Lung (tissue), 12 donors: ENCODE results near the gene ECHS1. TPM values are rescaled to one million over a fixed set of nuclear protein-coding genes. Genes with fewer than 3 reads are reported as not detected.
"Not testable (repeated sequence)": the region's sequence is repeated elsewhere in the genome, so short reads cannot be mapped to it uniquely, and the experiment has no call there.

Experiments
- ATAC-seq: fragments of 200-7000 bp; cut with Tn5 transposase; one replicate; pipeline ENCODE4 v1.9.1; 2020; ENCODE audit warnings: moderate number of reproducible peaks; ENCODE audit not compliant: insufficient read depth, low FRiP score
- DNase-seq, 3 donors: peaks; one replicate each; pipeline ENCODE4 v3.0.0-alpha.2; 2013 to 2017
- H3K27ac ChIP-seq, 2 donors: one replicate each; pipeline ENCODE4 v1.5.1; 2013; ENCODE audit warnings: mild to moderate bottlenecking in 2 of 2, moderate library complexity in 2 of 2, control low read depth in 1 of 2, inconsistent platforms in 1 of 2, low read depth in 1 of 2, low read length in 1 of 2
- H3K27me3 ChIP-seq, 3 donors: one replicate each; pipeline ENCODE4 v1.5.1; 2013; ENCODE audit warnings: low read length in 2 of 3; ENCODE audit not compliant: control insufficient read depth in 3 of 3, insufficient read depth in 3 of 3
- H3K36me3 ChIP-seq, 4 donors: one replicate each; pipeline ENCODE4 v1.5.1; 2013; ENCODE audit warnings: low read length in 4 of 4, mild to moderate bottlenecking in 1 of 4, moderate library complexity in 1 of 4; ENCODE audit not compliant: control insufficient read depth in 4 of 4, insufficient read depth in 4 of 4
- H3K4me1 ChIP-seq, 5 donors: one replicate each; pipeline ENCODE4 v1.5.1; 2013; ENCODE audit warnings: low read length in 5 of 5, mild to moderate bottlenecking in 2 of 5, moderate library complexity in 1 of 5; ENCODE audit not compliant: control insufficient read depth in 5 of 5, insufficient read depth in 5 of 5
- H3K4me3 ChIP-seq: one replicate; pipeline ENCODE4 v1.5.1; 2013; ENCODE audit warnings: mild to moderate bottlenecking, control low read depth, moderate library complexity
- H3K9ac ChIP-seq, 2 donors: one replicate each; pipeline ENCODE4 v1.5.1; 2013; ENCODE audit warnings: low read length in 2 of 2, control low read depth in 1 of 2; ENCODE audit not compliant: insufficient read depth in 1 of 2
- H3K9me3 ChIP-seq, 4 donors: one replicate each; pipeline ENCODE4 v1.5.1; 2013; ENCODE audit warnings: low read length in 3 of 4, mild to moderate bottlenecking in 1 of 4, moderate library complexity in 1 of 4; ENCODE audit not compliant: control insufficient read depth in 4 of 4, insufficient read depth in 3 of 4
- CTCF ChIP-seq: IDR thresholded peaks from 2 replicates; pipeline ENCODE4 v1.5.1; 2012; ENCODE audit warnings: mild to moderate bottlenecking; ENCODE audit errors: control extremely low read depth, extremely low read depth
- WGBS, 2 donors: extraction: QIAGEN DNeasy Blood & Tissue Kit; methylation state at CpG; one replicate each; pipeline ENCODE4 v1.1.7; 2013; 5-methylcytosine and 5-hydroxymethylcytosine counted together
- polyA plus RNA-seq, 2 donors: library from polyadenylated mRNA; stranded (reverse); fragments of 200-250 nt; gene quantifications; one replicate each; pipeline ENCODE4 v1.2.1, GENCODE V29; 2013
- total RNA-seq, 2 donors: library from RNA; depleted of rRNA in 1 of 2; stranded (reverse); fragments of >200 nt in 1 of 2; gene quantifications; one replicate each; pipeline ENCODE4 v1.2.1, GENCODE V29; 2014 to 2021
- donor health status: control.
- donor health status: control.
- donor health status: Bipolar disorder and iron deficiency.
- donor health status: healthy.
- donor health status: DM: yes; HTN: yes; CAD: no.

ECHS1 gene
- total and polyA plus RNA-seq, 4 donors, result 44.5 to 83.9 (median 76.7) TPM

GRCh38 chr10:133324857-133325260 is 48.3 kb downstream of the ECHS1 start:
- WGBS, 2 donors, result 17 to 31% methylated on average over 16 to 20 of the region's 20 CpGs
- Histone ChIP-seq H3K9ac (no peak overlapping the region), H3K4me1 (peaks cover 0 to 10% (median 0%) of the 10 kb centered on the region in 5 donors), H3K36me3 (no peaks in the 10 kb centered on the region), H3K9me3 (peaks cover 0 to 7% (median 0%) of the 10 kb centered on the region in 4 donors), H3K4me3 (no peak overlapping the region), H3K27ac (no peak overlapping the region), H3K27me3 (peaks cover 16 to 48% (median 34%) of the 10 kb centered on the region in 3 donors)
- TF ChIP-seq CTCF, result no peak
- ATAC-seq, result no peak
- DNase-seq, result no peak

- TF ChIP-seq CTCF, result no peak
- ATAC-seq, result no peak
- no peak overlapping the region for H3K9ac ChIP-seq
- no peak overlapping the region for H3K4me3 ChIP-seq
- no peaks in the 10 kb centered on the region for H3K36me3 ChIP-seq
- WGBS, 2 donors, result 8 to 25% methylated on average over 8 to 13 of the region's 13 CpGs
- H3K4me1 ChIP-seq, result peaks cover 0 to 10% (median 0%) of the 10 kb centered on the region in 5 donors
- H3K27ac ChIP-seq, result no peak overlapping the region
- H3K27me3 ChIP-seq, result peaks cover 16 to 49% (median 33%) of the 10 kb centered on the region in 3 donors
- H3K9me3 ChIP-seq, result peaks cover 0 to 7% (median 0%) of the 10 kb centered on the region in 4 donors
- DNase-seq, result peak in 1 of 3 donors; percentile 44
Measured at GRCh38 chr10:133324198-133324792, 48.9 kb downstream of the ECHS1 start.

GRCh38 chr10:133322064-133322709 is 51.0 kb downstream of the ECHS1 start:
- WGBS, 2 donors, result 66 to 80% methylated on average over 6 to 12 of the region's 14 CpGs
- H3K27ac ChIP-seq, H3K9ac ChIP-seq, H3K36me3 ChIP-seq, H3K9me3 ChIP-seq, H3K4me3 ChIP-seq, ATAC-seq, DNase-seq: not testable (repeated sequence)
- H3K27me3 ChIP-seq, result peaks cover 5 to 32% (median 23%) of the 10 kb centered on the region in 3 donors
- H3K4me1 ChIP-seq, result peaks cover 0 to 12% (median 0%) of the 10 kb centered on the region in 5 donors

GRCh38 chr10:133320852-133321422 is 52.2 kb downstream of the ECHS1 start:
- WGBS, 2 donors, result 92 to 97% methylated on average over 6 of the region's 6 CpGs
- ATAC-seq, H3K36me3 ChIP-seq, H3K9me3 ChIP-seq, DNase-seq, H3K9ac ChIP-seq, H3K27ac ChIP-seq, H3K4me3 ChIP-seq, H3K4me1 ChIP-seq: not testable (repeated sequence)
- H3K27me3 ChIP-seq, result peaks cover 5 to 20% (median 11%) of the 10 kb centered on the region in 3 donors
